ENCODE data around the gene RALGDS. TPM values are rescaled to one million over a fixed set of nuclear protein-coding genes. Genes with fewer than 3 reads are reported as not detected.

The RALGDS gene
- polyA plus RNA-seq, 4 donors, result 33.0 to 49.0 (median 35.7) TPM

DNA sequence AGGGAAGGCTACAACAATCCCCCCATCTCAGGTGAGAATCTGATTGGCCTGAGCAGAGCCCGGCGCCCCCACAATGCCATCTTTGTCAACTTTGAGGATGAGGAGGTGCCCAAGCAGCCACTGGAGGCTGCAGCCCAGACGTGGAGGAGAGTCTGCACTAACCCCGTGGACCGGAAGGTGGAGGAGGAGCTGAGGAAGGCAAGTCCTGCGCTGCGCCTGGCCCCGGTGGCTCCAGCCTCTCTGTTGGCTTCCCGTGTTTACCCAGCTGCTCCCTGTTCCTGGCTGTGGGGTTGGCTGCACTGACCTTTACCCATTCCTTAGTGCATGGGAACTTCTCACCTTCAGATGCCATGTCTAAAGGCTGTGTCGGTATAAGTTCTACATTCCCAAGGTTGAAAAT, 70.3 kb downstream of the RALGDS start:
- WGBS, 3 donors, result 16 to 68% (median 20%) methylated on average over 10 of the region's 10 CpGs
- DNase-seq, result peak; percentile 78 to 96
- H3K27ac ChIP-seq (ENCODE audit: low read depth in 1 of 3, low read length in 2 of 3), result peak overlapping the region; percentile 53 to 78 (median 57)
- H3K4me1 ChIP-seq (ENCODE audit: control insufficient read depth in 3 of 3, insufficient read depth in 2 of 3, low read depth in 1 of 3, low read length in 2 of 3), result peaks cover 0 to 26% (median 6%) of the 10 kb centered on the region in 3 donors
- H3K27me3 ChIP-seq (ENCODE audit: control insufficient read depth in 3 of 3, insufficient read depth in 3 of 3, low read length in 3 of 3), result no peaks in the 10 kb centered on the region
- FAIRE-seq, result no peak
- no peaks in the 10 kb centered on the region for H3K9me3 ChIP-seq (ENCODE audit: control insufficient read depth in 2 of 2, insufficient read depth in 1 of 2, low read depth in 1 of 2, low read length in 1 of 2)
- no peak overlapping the region for H3K4me3 ChIP-seq (ENCODE audit: low read depth in 1 of 3, low read length in 3 of 3)
- H3K36me3 ChIP-seq (ENCODE audit: control insufficient read depth in 3 of 3, insufficient read depth in 2 of 3, low read depth in 1 of 3, low read length in 3 of 3), result peaks cover 11 to 88% (median 13%) of the 10 kb centered on the region in 3 donors

DNA sequence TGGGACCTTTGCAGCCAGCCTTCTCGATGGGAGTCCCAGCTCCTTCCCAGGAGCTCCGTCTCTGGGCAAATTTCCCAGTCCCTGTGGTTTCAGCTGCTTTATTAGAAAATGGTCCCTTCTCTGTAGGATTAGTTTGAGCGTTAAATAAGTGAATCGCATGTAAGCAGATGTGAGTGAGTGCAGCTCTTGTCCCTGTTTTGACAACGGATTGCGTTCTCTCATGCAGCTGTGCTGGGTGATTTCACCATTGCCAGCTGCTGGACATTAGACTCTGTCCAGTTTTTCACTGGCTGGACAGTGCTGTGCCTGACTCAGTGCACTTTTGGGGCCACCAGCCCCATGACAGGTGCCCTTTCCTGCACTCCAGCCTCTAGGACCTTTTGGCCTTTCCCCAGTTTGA, 70.9 kb downstream of the RALGDS start:
- FAIRE-seq, result no peak
- no peak overlapping the region for H3K4me3 ChIP-seq (ENCODE audit: low read depth in 1 of 3, low read length in 3 of 3)
- no peaks in the 10 kb centered on the region for H3K27me3 ChIP-seq (ENCODE audit: control insufficient read depth in 3 of 3, insufficient read depth in 3 of 3, low read length in 3 of 3)

DNA sequence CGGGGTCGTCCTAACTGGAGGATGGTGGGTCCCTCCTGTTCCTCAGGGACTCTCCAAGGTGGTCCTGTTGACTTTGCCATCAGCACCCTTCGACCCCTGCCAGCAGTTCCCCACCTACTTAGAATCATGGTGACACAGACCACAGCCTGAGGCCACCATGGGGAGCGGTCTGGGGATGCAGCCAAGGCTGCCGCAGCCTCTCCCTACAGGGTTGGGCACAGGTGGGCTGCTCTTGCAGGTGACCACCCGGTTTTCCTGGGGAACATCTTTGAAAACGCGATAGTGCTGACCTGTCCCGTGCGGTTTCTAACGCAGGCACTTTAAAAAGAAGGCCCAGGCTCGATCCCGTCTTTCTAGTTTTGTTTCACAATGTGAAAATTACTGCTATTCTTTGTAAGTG, 72.0 kb downstream of the RALGDS start:
- H3K9me3 ChIP-seq (ENCODE audit: control insufficient read depth in 2 of 2, insufficient read depth in 1 of 2, low read depth in 1 of 2, low read length in 1 of 2), result no peaks in the 10 kb centered on the region
- H3K27me3 ChIP-seq (ENCODE audit: control insufficient read depth in 3 of 3, insufficient read depth in 3 of 3, low read length in 3 of 3), result no peaks in the 10 kb centered on the region
- DNase-seq, result no peak
- H3K4me1 ChIP-seq (ENCODE audit: control insufficient read depth in 3 of 3, insufficient read depth in 2 of 3, low read depth in 1 of 3, low read length in 2 of 3), result peaks cover 0 to 26% (median 6%) of the 10 kb centered on the region in 3 donors
- H3K4me3 ChIP-seq (ENCODE audit: low read depth in 1 of 3, low read length in 3 of 3), result no peak overlapping the region
- 88 to 90% (median 88%) methylated on average over 13 of the region's 13 CpGs for WGBS, 3 donors
- no peak for FAIRE-seq
- peaks cover 13 to 88% (median 14%) of the 10 kb centered on the region in 3 donors for H3K36me3 ChIP-seq (ENCODE audit: control insufficient read depth in 3 of 3, insufficient read depth in 2 of 3, low read depth in 1 of 3, low read length in 3 of 3)
- H3K27ac ChIP-seq (ENCODE audit: low read depth in 1 of 3, low read length in 2 of 3), result peak overlapping the region in 1 of 3 donors; percentile 1

More for the DNA sequence above, 70.9 kb downstream of the RALGDS start:
- peak in 1 of 2 donors; percentile 15 for DNase-seq
- no peaks in the 10 kb centered on the region for H3K9me3 ChIP-seq (ENCODE audit: control insufficient read depth in 2 of 2, insufficient read depth in 1 of 2, low read depth in 1 of 2, low read length in 1 of 2)
- H3K4me1 ChIP-seq (ENCODE audit: control insufficient read depth in 3 of 3, insufficient read depth in 2 of 3, low read depth in 1 of 3, low read length in 2 of 3), result peaks cover 0 to 26% (median 6%) of the 10 kb centered on the region in 3 donors
- 34 to 65% (median 37%) methylated on average over 6 of the region's 6 CpGs for WGBS, 3 donors
- H3K27ac ChIP-seq (ENCODE audit: low read depth in 1 of 3, low read length in 2 of 3), result peak overlapping the region in 2 of 3 donors; percentile 53 to 78
- H3K36me3 ChIP-seq (ENCODE audit: control insufficient read depth in 3 of 3, insufficient read depth in 2 of 3, low read depth in 1 of 3, low read length in 3 of 3), result peaks cover 11 to 88% (median 15%) of the 10 kb centered on the region in 3 donors

GRCh38 chr9:133048595-133048994, 72.4 kb downstream of the RALGDS start:
- 15 to 49% (median 20%) methylated on average over 5 of the region's 5 CpGs for WGBS, 3 donors
- DNase-seq, result peak; percentile 62 to 64
- H3K9me3 ChIP-seq (ENCODE audit: control insufficient read depth in 2 of 2, insufficient read depth in 1 of 2, low read depth in 1 of 2, low read length in 1 of 2), result no peaks in the 10 kb centered on the region

More at GRCh38 chr9:133048595-133048994, 72.4 kb downstream of the RALGDS start:
- Histone ChIP-seq H3K27ac (ENCODE audit: low read depth in 1 of 3, low read length in 2 of 3) (peak overlapping the region in 1 of 3 donors; percentile 1), H3K4me3 (ENCODE audit: low read depth in 1 of 3, low read length in 3 of 3) (no peak overlapping the region), H3K4me1 (ENCODE audit: control insufficient read depth in 3 of 3, insufficient read depth in 2 of 3, low read depth in 1 of 3, low read length in 2 of 3) (peaks cover 0 to 26% (median 6%) of the 10 kb centered on the region in 3 donors), H3K36me3 (ENCODE audit: control insufficient read depth in 3 of 3, insufficient read depth in 2 of 3, low read depth in 1 of 3, low read length in 3 of 3) (peaks cover 13 to 88% (median 13%) of the 10 kb centered on the region in 3 donors), H3K27me3 (ENCODE audit: control insufficient read depth in 3 of 3, insufficient read depth in 3 of 3, low read length in 3 of 3) (no peaks in the 10 kb centered on the region)
- no peak for FAIRE-seq

Other genes starting within 250 kb of the RALGDS start
- gene AK8, start 243.0 kb downstream of the RALGDS start, polyA plus RNA-seq, result 1 to 10 TPM in 1 of 4 donors, under 1 TPM in 1, not detected in 2; 0.09 to 3.0 TPM
- 1 to 10 TPM in 2 of 4 donors, under 1 TPM in 1, not detected in 1; 0.22 to 1.9 (median 1.6) TPM for gene SPACA9, start 242.3 kb downstream of the RALGDS start, polyA plus RNA-seq
- 10 to 100 TPM in 2 of 4 donors, 1 to 10 TPM in 2; 7.3 to 43.3 (median 12.1) TPM for gene TSC1, start 176.6 kb downstream of the RALGDS start, polyA plus RNA-seq
- 1 to 10 TPM in 2 of 4 donors, under 1 TPM in 2; 0.76 to 8.5 (median 1.1) TPM for gene GFI1B, start 142.5 kb downstream of the RALGDS start, polyA plus RNA-seq
- 10 to 100 TPM; 37.3 to 56.0 (median 51.0) TPM for gene GTF3C5, start 90.2 kb downstream of the RALGDS start, polyA plus RNA-seq
- 100 to 1,000 TPM in 1 of 4 donors, 1 to 10 TPM in 3; 2.8 to 463 (median 5.3) TPM for gene CEL, start 59.3 kb downstream of the RALGDS start, polyA plus RNA-seq
- 10 to 100 TPM in 1 of 4 donors, 1 to 10 TPM in 2, under 1 TPM in 1; 0.45 to 15.4 (median 6.9) TPM for gene GBGT1, start 42.7 kb upstream of the RALGDS start, polyA plus RNA-seq
- not detected for gene OBP2B, start 88.0 kb upstream of the RALGDS start, polyA plus RNA-seq
- gene ABO, start 154.0 kb upstream of the RALGDS start, polyA plus RNA-seq, result 10 to 100 TPM in 3 of 4 donors, 1 to 10 TPM in 1; 9.5 to 46.4 (median 31.9) TPM
- gene SURF6, start 214.9 kb upstream of the RALGDS start, polyA plus RNA-seq, result 10 to 100 TPM; 23.2 to 48.0 (median 37.0) TPM
- gene MED22, start 226.9 kb upstream of the RALGDS start, polyA plus RNA-seq, result 10 to 100 TPM; 10.3 to 19.5 (median 17.6) TPM
- gene RPL7A, start 227.0 kb upstream of the RALGDS start, polyA plus RNA-seq, result 1,000 to 10,000 TPM; 1,890 to 3,725 (median 2,971) TPM
- gene SURF1, start 235.2 kb upstream of the RALGDS start, polyA plus RNA-seq, result 10 to 100 TPM; 38.4 to 94.4 (median 85.4) TPM
- gene SURF2, start 235.3 kb upstream of the RALGDS start, polyA plus RNA-seq, result 10 to 100 TPM; 15.3 to 66.0 (median 42.6) TPM